Suprapubic skin (tissue), 4 donors: ENCODE data around the gene SPTB. TPM values are rescaled to one million over a fixed set of nuclear protein-coding genes. Genes with fewer than 3 reads are reported as not detected.

Experiments
- DNase-seq, 2 donors: peaks; one replicate each; pipeline ENCODE4 v3.0.0-alpha.2; 2019; ENCODE audit warnings: low spot score in 2 of 2
- H3K27ac ChIP-seq: fragments of 200-600 bp; sonication (generic); one replicate; pipeline ENCODE4 v1.5.1; 2019
- H3K27me3 ChIP-seq: fragments of 200-600 bp; sonication (generic); one replicate; pipeline ENCODE4 v1.5.1; 2019
- H3K36me3 ChIP-seq: fragments of 200-600 bp; sonication (generic); one replicate; pipeline ENCODE4 v1.5.1; 2019
- H3K4me1 ChIP-seq: fragments of 200-600 bp; sonication (generic); one replicate; pipeline ENCODE4 v1.5.1; 2019
- H3K4me3 ChIP-seq: fragments of 200-600 bp; sonication (generic); one replicate; pipeline ENCODE4 v1.5.1; 2019; ENCODE audit warnings: mild to moderate bottlenecking
- H3K9me3 ChIP-seq: fragments of 200-600 bp; sonication (generic); one replicate; pipeline ENCODE4 v1.5.1; 2019
- CTCF ChIP-seq, 2 donors: fragments of 200-600 bp in 1 of 2; fragments of 450-650 bp in 1 of 2; sonication (generic) in 1 of 2; IDR thresholded peaks; one replicate each; pipeline ENCODE4 v1.5.1; 2016 to 2019; ENCODE audit warnings: antibody characterized with exemption in 2 of 2, mild to moderate bottlenecking in 1 of 2, moderate library complexity in 1 of 2
- EP300 ChIP-seq: sonication (generic); formaldehyde crosslinking; IDR thresholded peaks from one replicate; pipeline ENCODE4 v1.6.1; 2017; ENCODE audit warnings: antibody characterized with exemption
- POLR2A ChIP-seq, 2 donors: fragments of 450-650 bp; IDR thresholded peaks; one replicate each; pipeline ENCODE4 v1.6.1; 2017; ENCODE audit warnings: antibody characterized with exemption in 2 of 2, mild to moderate bottlenecking in 2 of 2, moderate library complexity in 2 of 2
- POLR2AphosphoS5 ChIP-seq, 3 donors: sonication (generic); formaldehyde crosslinking; IDR thresholded peaks; one replicate each; pipeline ENCODE4 v1.6.1; 2017; ENCODE audit warnings: antibody characterized with exemption in 3 of 3
- WGBS: methylation state at CpG from one replicate; pipeline ENCODE4 v1.1.5; 2018; 5-methylcytosine and 5-hydroxymethylcytosine counted together
- total RNA-seq, 4 donors: library from RNA; depleted of rRNA; stranded (reverse); fragments of >200 nt; gene quantifications; one replicate each; pipeline ENCODE4 v1.1.0, GENCODE V29; 2016

Gene SPTB
- total RNA-seq, 4 donors from 2014 or later = 0.44 to 2.4 (median 0.54) TPM

- H3K27ac ChIP-seq = no peak overlapping the region
- DNase-seq = no peak
- no peak overlapping the region for H3K4me3 ChIP-seq
- H3K9me3 ChIP-seq = no peaks in the 10 kb centered on the region
- H3K27me3 ChIP-seq = no peaks in the 10 kb centered on the region
- H3K36me3 ChIP-seq = no peaks in the 10 kb centered on the region
- no peak for TF ChIP-seq EP300
- no peak for TF ChIP-seq POLR2A (IDR thresholded peaks at IDR 0.05)
- no peak for TF ChIP-seq CTCF (IDR thresholded peaks at IDR 0.05)
- no peak for TF ChIP-seq POLR2AphosphoS5 (IDR thresholded peaks at IDR 0.05)
- peaks cover 39% of the 10 kb centered on the region for H3K4me1 ChIP-seq
- WGBS = 94% methylated on average over 4 of the region's 4 CpGs
Measured at GRCh38 chr14:64765740-64766302, 113.9 kb downstream of the SPTB start.

DNA sequence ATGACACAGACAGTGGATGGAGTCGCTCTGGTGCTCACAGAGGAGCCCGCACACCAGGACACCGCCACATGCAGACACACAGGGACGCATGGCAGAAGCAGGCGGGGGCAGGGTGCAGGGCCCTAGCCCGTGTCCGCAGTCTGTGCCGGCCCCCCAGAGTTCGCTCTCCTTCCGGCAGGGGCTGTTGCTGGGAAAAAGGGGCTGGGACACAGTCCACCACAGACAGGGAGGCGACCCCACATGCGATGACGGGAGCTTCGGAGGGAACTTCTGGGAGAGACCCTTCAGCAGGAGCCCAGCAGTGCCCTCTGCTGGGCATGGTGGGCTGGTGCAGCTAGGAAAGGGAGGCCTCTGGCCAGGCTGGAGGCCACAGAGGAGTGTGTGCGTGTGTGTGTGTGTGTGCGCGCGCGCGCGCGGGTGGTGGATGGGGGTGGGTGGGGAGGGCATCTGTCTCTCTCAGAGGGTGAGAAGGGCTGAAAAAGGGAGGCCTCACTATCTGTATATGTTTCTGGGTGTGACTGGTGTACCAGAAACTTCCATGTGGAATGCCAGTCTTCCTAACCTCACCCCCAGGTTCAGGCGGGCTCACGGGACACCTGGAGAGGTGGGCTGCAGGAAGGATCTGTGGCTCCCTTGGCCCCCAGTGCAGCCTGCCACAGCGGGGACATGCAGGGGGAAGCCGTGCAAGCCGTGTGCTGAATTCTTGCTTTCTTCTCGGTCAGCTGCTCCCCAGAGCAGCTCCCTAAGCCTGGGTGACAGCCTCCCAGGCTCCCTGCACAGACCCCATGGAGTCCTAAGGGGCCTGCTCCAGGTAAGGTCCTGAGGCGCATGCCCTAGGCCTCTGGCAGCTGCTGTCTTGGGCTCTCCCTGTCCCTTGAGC lies 114.8 kb downstream of the SPTB start:
- peak overlapping the region; percentile 26 for H3K4me3 ChIP-seq
- H3K27me3 ChIP-seq = no peaks in the 10 kb centered on the region
- no peaks in the 10 kb centered on the region for H3K9me3 ChIP-seq
- no peaks in the 10 kb centered on the region for H3K36me3 ChIP-seq
- peaks cover 43% of the 10 kb centered on the region for H3K4me1 ChIP-seq
- TF ChIP-seq CTCF (IDR thresholded peaks at IDR 0.05) = peak; percentile 69 to 97
- TF ChIP-seq EP300 = no peak
- TF ChIP-seq POLR2A (IDR thresholded peaks at IDR 0.05) = no peak
- peak in 1 of 2 donors; percentile 75 for DNase-seq
- 54% methylated on average over 14 of the region's 29 CpGs for WGBS
- no peak overlapping the region for H3K27ac ChIP-seq

GRCh38 chr14:64763801-64764621 lies 115.7 kb downstream of the SPTB start:
- Histone ChIP-seq H3K27me3 (no peaks in the 10 kb centered on the region), H3K4me1 (peaks cover 50% of the 10 kb centered on the region), H3K36me3 (no peaks in the 10 kb centered on the region), H3K9me3 (no peaks in the 10 kb centered on the region), H3K27ac (no peak overlapping the region), H3K4me3 (peak overlapping the region; percentile 26)
- DNase-seq = no peak
- TF ChIP-seq POLR2A (IDR thresholded peaks at IDR 0.05) (no peak), EP300 (no peak), POLR2AphosphoS5 (IDR thresholded peaks at IDR 0.05) (no peak), CTCF (IDR thresholded peaks at IDR 0.05) (no peak)
- 63% methylated on average over 14 of the region's 18 CpGs for WGBS

DNA sequence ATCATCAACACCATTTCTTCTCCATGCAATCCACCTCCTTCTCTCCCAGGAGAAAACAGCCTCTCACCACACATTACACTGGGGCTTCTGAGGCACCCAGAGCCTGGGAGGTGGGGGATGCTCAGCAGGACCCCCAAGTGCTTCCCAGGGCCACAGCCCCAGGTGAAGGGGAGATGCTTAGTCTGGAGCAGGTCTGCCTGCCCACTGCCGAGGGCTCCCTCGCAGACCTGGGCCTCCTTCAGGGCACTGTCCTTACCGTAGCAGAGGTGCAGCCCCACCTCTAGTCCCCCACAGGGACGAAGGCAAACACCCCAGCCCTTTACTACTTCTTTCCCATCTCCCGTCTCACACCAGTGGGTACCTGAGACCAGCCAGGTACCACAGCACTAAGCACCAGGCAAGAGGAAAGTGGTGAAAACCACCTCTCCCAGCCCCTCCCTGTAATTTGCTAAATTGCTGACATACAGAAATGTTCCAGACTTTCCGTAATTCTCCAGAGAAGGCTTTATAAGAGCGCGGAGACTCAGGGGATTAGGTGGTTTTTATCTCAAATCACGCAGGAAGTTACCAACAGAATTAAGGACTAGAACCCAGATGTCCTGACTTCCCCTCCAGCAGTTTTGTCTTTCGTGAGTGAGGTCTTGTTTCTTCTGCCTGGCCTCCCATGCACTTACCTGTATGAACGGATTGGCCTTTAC lies 116.5 kb downstream of the SPTB start:
- Histone ChIP-seq H3K27ac (peak overlapping the region; percentile 65), H3K4me3 (no peak overlapping the region), H3K9me3 (no peaks in the 10 kb centered on the region), H3K4me1 (peaks cover 58% of the 10 kb centered on the region), H3K36me3 (no peaks in the 10 kb centered on the region), H3K27me3 (no peaks in the 10 kb centered on the region)
- DNase-seq = no peak
- WGBS = 88% methylated on average over 11 of the region's 11 CpGs
- TF ChIP-seq POLR2A (IDR thresholded peaks at IDR 0.05) (no peak), CTCF (IDR thresholded peaks at IDR 0.05) (no peak)
